ENCODE results near the gene ACTRT1.

Gene ACTRT1

GRCh38 chrX:128052303-128052702 lies at the start of gene ACTRT1:
TSS of gene ACTRT1 (minus strand) at chrX:128052403. CDS start at chrX:128052206, 197 bp downstream.
- FAIRE-seq: no peak

GRCh38 chrX:128078545-128078944 lies 26.3 kb upstream of the ACTRT1 start:
- FAIRE-seq: no peak

DNA sequence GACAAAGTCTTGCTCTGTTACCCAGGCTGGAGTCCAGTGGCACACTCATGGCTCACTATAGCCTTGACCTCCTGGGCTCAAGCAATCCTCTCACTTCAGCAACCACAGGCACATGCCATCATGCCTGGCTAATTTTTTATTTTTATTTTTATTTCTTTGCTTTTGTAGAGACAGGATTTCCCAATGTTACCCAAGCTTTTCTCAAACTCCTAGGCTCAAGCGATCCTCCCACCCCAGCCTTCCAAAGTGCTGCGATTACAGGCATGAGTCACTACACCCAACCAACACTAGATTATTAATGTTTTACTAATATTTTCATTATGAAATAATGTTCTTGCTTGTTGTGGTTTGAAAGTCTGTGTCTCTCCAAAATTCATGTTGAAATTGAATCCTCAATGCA lies 5.2 kb upstream of the ACTRT1 start:
- no peak for FAIRE-seq

GRCh38 chrX:128051526-128051925 lies 677 bp downstream of the ACTRT1 start:
- no peak for FAIRE-seq

- no peak for FAIRE-seq
Measured at GRCh38 chrX:128035318-128035717, 16.9 kb downstream of the ACTRT1 start.

DNA sequence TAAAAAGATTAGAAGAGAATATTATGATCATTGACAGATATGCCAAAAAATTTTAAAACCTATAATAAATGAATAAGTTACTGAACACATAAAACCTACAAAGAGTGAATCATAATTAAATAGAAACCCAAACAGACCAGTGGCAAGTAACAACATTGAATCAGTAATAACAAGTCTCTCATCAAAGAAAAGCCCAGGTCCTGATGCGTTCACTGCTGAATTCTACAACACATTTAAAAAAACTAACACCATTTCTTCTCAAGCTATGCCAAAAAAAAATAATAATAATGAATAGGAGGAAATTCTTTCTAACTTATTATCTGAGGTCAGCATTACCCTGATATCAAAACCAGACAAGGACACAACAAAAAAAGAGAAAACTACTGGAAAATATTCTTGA lies 30.6 kb downstream of the ACTRT1 start:
- FAIRE-seq: no peak

DNA sequence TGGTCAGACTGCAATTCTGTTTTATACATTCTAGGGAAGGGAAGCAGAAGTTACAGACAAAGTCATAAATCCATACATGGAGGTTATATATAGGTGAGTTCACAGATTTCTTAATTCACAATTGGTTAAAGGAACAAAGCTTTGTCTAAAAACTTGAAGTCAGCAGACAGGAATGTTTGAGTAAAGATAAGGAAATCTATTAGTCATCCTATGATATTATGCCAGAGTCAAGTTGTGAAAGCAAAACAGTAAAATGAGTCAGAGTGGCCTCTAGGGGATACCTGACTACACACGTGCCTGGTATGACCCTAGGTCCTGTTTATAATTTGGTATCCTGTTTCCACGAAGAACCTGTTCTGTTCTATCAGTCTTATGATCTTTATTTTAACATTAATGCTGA lies 31.5 kb downstream of the ACTRT1 start:
- FAIRE-seq: no peak

- no peak for FAIRE-seq
Measured at GRCh38 chrX:128019218-128019617, 33.0 kb downstream of the ACTRT1 start.

GRCh38 chrX:128012015-128012414 lies 40.2 kb downstream of the ACTRT1 start:
- no peak for FAIRE-seq

DNA sequence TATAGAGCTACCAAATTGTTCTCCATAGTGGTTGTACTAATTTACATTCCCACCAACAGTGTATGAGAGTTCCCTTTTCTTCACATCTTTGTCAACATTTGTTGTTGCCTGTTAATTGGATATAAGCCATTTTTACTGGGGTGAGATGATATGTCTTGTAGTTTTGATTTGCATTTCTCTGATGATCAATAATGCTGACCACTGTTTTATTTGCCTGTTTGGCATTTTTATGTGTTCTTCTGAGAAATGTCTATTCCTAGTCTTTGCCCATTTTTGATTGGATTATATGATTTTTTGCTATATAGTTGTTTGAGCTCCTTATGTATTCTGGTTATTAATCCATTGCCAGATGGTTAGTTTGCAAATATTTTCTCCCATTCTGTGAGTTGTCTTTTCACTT lies 44.3 kb downstream of the ACTRT1 start:
- FAIRE-seq: no peak
